ENCODE measurements around the gene GJC1. TPM values are rescaled to one million over a fixed set of nuclear protein-coding genes. Genes with fewer than 3 reads are reported as not detected.
"Not testable (repeated sequence)": the region's sequence is repeated elsewhere in the genome, so short reads cannot be mapped to it uniquely, and the experiment has no call there.

Gene GJC1
- total RNA-seq, 1 donor from 2014 or later = 0.53 TPM

GRCh38 chr17:44831371-44831770, 1.3 kb upstream of the GJC1 start:
- Histone ChIP-seq H3K36me3 (ENCODE audit: control insufficient read depth, insufficient read depth, low read length) (no peaks in the 10 kb centered on the region), H3K4me3 (ENCODE audit: low read depth, low read length) (no peak overlapping the region), H3K27me3 (ENCODE audit: control insufficient read depth, insufficient read depth, low read length) (peaks cover 20% of the 10 kb centered on the region)
- DNase-seq (ENCODE audit: low read depth) (no peak), FAIRE-seq (no peak)
- TF ChIP-seq, protein P1, sequence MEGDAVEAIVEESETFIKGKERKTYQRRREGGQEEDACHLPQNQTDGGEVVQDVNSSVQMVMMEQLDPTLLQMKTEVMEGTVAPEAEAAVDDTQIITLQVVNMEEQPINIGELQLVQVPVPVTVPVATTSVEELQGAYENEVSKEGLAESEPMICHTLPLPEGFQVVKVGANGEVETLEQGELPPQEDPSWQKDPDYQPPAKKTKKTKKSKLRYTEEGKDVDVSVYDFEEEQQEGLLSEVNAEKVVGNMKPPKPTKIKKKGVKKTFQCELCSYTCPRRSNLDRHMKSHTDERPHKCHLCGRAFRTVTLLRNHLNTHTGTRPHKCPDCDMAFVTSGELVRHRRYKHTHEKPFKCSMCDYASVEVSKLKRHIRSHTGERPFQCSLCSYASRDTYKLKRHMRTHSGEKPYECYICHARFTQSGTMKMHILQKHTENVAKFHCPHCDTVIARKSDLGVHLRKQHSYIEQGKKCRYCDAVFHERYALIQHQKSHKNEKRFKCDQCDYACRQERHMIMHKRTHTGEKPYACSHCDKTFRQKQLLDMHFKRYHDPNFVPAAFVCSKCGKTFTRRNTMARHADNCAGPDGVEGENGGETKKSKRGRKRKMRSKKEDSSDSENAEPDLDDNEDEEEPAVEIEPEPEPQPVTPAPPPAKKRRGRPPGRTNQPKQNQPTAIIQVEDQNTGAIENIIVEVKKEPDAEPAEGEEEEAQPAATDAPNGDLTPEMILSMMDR (IDR thresholded peaks at IDR 0.05; ENCODE audit: insufficient read depth, low read length, severe bottlenecking) = no peak

DNA sequence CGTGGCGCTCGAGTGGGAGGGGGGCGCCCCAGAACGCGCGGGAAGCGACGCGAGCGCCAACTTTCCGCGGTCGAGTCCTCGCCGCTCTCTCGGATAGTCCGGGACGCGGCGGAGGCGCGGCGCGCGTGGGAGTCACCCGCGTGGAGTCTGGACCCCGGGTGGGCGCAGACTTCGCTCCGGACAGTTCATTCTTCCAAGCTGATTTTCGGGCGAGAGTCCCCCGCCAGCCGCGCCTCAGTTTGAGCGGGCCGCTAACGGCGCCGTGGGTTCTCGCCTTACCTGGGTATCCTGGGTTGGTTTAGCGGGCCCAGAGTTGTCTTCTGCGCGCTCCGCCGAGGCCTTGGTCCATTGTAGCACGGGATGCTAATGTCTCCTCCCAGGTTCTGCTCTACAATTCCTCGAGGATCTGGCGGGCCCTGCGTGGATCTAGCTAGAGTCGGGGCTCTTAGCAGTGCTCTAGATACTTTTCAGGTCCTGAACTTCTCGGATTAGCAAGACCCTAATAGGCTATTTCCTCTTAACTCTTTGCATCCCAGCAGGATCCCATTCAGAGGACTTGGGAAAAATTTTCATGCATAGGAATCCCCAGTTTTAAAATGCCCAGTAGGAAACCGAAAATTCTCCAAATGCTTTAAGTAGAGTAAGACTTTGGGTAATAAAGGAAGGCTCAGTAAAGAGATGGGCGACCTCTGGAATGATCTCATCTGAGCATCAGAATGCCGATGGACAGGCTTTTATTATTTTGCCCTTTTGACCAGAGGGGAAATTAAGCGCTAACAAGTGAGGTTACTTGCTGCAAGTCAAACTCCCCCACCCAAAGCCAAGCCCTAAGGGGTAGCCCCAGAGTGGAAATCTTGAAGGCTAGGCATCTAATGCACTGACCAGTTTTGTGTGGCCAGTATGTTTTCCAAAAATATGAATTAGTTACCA, 537 bp upstream of the GJC1 start:
- DNase-seq (ENCODE audit: low read depth) = no peak

GRCh38 chr17:44828919-44829522, 1.1 kb downstream of the GJC1 start:
- H3K36me3 ChIP-seq (ENCODE audit: control insufficient read depth, insufficient read depth, low read length) = no peaks in the 10 kb centered on the region
- FAIRE-seq (no peak), DNase-seq (ENCODE audit: low read depth) (peak; percentile 20)
- H3K4me3 ChIP-seq (ENCODE audit: low read depth, low read length) = peak overlapping the region; percentile 32
- TF ChIP-seq, protein P1 (IDR thresholded peaks at IDR 0.05; ENCODE audit: insufficient read depth, low read length, severe bottlenecking) = no peak
- peaks cover 20% of the 10 kb centered on the region for H3K27me3 ChIP-seq (ENCODE audit: control insufficient read depth, insufficient read depth, low read length)

More for the DNA sequence above, 537 bp upstream of the GJC1 start:
- H3K27me3 ChIP-seq (ENCODE audit: control insufficient read depth, insufficient read depth, low read length) = peaks cover 20% of the 10 kb centered on the region
- FAIRE-seq = no peak
- peak overlapping the region; percentile 32 for H3K4me3 ChIP-seq (ENCODE audit: low read depth, low read length)
- H3K36me3 ChIP-seq (ENCODE audit: control insufficient read depth, insufficient read depth, low read length) = no peaks in the 10 kb centered on the region
- TF ChIP-seq, protein P1 (IDR thresholded peaks at IDR 0.05; ENCODE audit: insufficient read depth, low read length, severe bottlenecking) = no peak

DNA sequence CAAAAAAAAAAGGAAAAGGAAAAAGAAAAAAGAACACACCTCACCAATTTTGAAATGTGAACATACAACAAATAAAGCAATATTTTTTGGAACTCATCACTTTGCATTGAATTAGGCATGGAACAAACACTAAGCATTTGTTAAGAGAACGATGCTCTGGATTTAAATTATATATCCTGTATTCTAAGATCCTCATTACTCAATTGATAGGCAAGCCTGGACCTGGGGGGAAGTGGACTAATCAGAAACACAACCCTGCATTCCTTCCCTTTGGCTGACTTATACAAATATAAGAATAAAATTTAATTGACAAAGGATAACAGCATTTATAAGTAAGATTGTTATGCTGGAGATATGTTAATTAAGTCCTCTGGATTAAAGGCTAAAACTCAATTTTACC, 2.2 kb downstream of the GJC1 start:
- FAIRE-seq (no peak), DNase-seq (ENCODE audit: low read depth) (peak; percentile 35)
- Histone ChIP-seq H3K4me3 (ENCODE audit: low read depth, low read length) (no peak overlapping the region), H3K27me3 (ENCODE audit: control insufficient read depth, insufficient read depth, low read length) (peaks cover 20% of the 10 kb centered on the region), H3K36me3 (ENCODE audit: control insufficient read depth, insufficient read depth, low read length) (no peaks in the 10 kb centered on the region)
- TF ChIP-seq, protein P1 (IDR thresholded peaks at IDR 0.05; ENCODE audit: insufficient read depth, low read length, severe bottlenecking) = no peak

GRCh38 chr17:44826123-44826790, 3.8 kb downstream of the GJC1 start:
- FAIRE-seq (no peak), DNase-seq (ENCODE audit: low read depth) (no peak)
- Histone ChIP-seq H3K4me3 (ENCODE audit: low read depth, low read length) (no peak overlapping the region), H3K36me3 (ENCODE audit: control insufficient read depth, insufficient read depth, low read length) (no peaks in the 10 kb centered on the region), H3K27me3 (ENCODE audit: control insufficient read depth, insufficient read depth, low read length) (peaks cover 20% of the 10 kb centered on the region)
- TF ChIP-seq, protein P1 (IDR thresholded peaks at IDR 0.05; ENCODE audit: insufficient read depth, low read length, severe bottlenecking) = no peak

- H3K27me3 ChIP-seq (ENCODE audit: control insufficient read depth, insufficient read depth, low read length) = peaks cover 10% of the 10 kb centered on the region
- H3K4me3 ChIP-seq (ENCODE audit: low read depth, low read length); FAIRE-seq; DNase-seq (ENCODE audit: low read depth); H3K36me3 ChIP-seq (ENCODE audit: control insufficient read depth, insufficient read depth, low read length): not testable (repeated sequence)
Measured at GRCh38 chr17:44825236-44825635, 4.9 kb downstream of the GJC1 start.

Data from bronchial epithelial cell (primary cell).